H1 (cell line): Measurements from ENCODE around the gene ACO1.

ENCODE experiments used
- CTCF ChIP-seq, 3 experiments: IDR thresholded peaks; 1 replicate in 2 of 3; 2 replicates in 1 of 3; pipeline versions ENCODE4 v1.5.1 to v1.6.1; 2011; ENCODE audit warnings: low read length in 3 of 3, mild to moderate bottlenecking in 3 of 3, inconsistent platforms in 2 of 3, low read depth in 1 of 3, moderate library complexity in 1 of 3; ENCODE audit not compliant: insufficient read depth in 1 of 3; ENCODE audit errors: control extremely low read depth in 1 of 3
- EP300 ChIP-seq, 2 experiments: IDR thresholded peaks; 1 replicate in 1 of 2; 2 replicates in 1 of 2; pipeline ENCODE4 v1.6.1; 2011 to 2012; ENCODE audit warnings: low read depth in 2 of 2, low read length in 2 of 2, mild to moderate bottlenecking in 2 of 2, borderline replicate concordance in 1 of 2, inconsistent platforms in 1 of 2, moderate library complexity in 1 of 2
- EZH2 ChIP-seq: fragments of 200-600 bp; sonication (generic); IDR thresholded peaks from 2 replicates; pipeline ENCODE4 v1.7.1; 2012; ENCODE audit warnings: low read depth, mild to moderate bottlenecking, moderate library complexity, low read length, inconsistent platforms; ENCODE audit not compliant: severe bottlenecking
- JUND ChIP-seq: IDR thresholded peaks from 2 replicates; pipeline ENCODE4 v1.6.1; 2011; ENCODE audit warnings: mild to moderate bottlenecking, improper control_type of control experiment, low read length
- KDM4A ChIP-seq: IDR thresholded peaks from one replicate; pipeline ENCODE4 v1.7.1; 2012; ENCODE audit warnings: low read depth, mild to moderate bottlenecking, moderate library complexity, low read length, inconsistent platforms; ENCODE audit not compliant: severe bottlenecking
- POLR2A ChIP-seq, 2 experiments: IDR thresholded peaks; 1 replicate in 1 of 2; 2 replicates in 1 of 2; pipeline ENCODE4 v1.6.1; 2011; ENCODE audit warnings: low read depth in 2 of 2, low read length in 2 of 2, mild to moderate bottlenecking in 2 of 2; ENCODE audit errors: control extremely low read depth in 1 of 2
- POU5F1 ChIP-seq: IDR thresholded peaks from 2 replicates; pipeline ENCODE4 v1.6.1; 2011; ENCODE audit warnings: low read depth, mild to moderate bottlenecking, low read length, moderate library complexity
- RAD21 ChIP-seq, 2 experiments: IDR thresholded peaks in 1 of 2; conservative IDR thresholded peaks in 1 of 2; 2 replicates each; pipeline ENCODE4 v1.6.1; 2011; ENCODE audit warnings: low read depth in 2 of 2, low read length in 2 of 2, improper control_type of control experiment in 1 of 2, inconsistent platforms in 1 of 2, mild to moderate bottlenecking in 1 of 2, moderate library complexity in 1 of 2
- SIN3A ChIP-seq, 2 experiments: IDR thresholded peaks in 1 of 2; conservative IDR thresholded peaks in 1 of 2; 2 replicates each; pipeline ENCODE4 v1.6.1; 2011 to 2012; ENCODE audit warnings: low read length in 2 of 2, improper control_type of control experiment in 1 of 2, low read depth in 1 of 2, mild to moderate bottlenecking in 1 of 2
- ZNF274 ChIP-seq: IDR thresholded peaks from 2 replicates; pipeline ENCODE4 v1.7.0; 2012; ENCODE audit warnings: low read length, borderline replicate concordance; ENCODE audit errors: extremely low read depth

- TF ChIP-seq CTCF (IDR thresholded peaks at IDR 0.05; ENCODE audit: control extremely low read depth in 1 of 3, insufficient read depth in 1 of 3, low read depth in 1 of 3, low read length in 3 of 3) (no peak), POLR2A (IDR thresholded peaks at IDR 0.05; ENCODE audit: control extremely low read depth in 1 of 2, low read depth in 2 of 2, low read length in 2 of 2) (no peak), EZH2 (no peak), RAD21 (IDR thresholded peaks at IDR 0.05 in 1 of 2, conservative IDR thresholded peaks at IDR 0.05 in 1 of 2; ENCODE audit: low read depth in 2 of 2, low read length in 2 of 2) (no peak), SIN3A (conservative IDR thresholded peaks at IDR 0.05 in 1 of 2, IDR thresholded peaks at IDR 0.05 in 1 of 2; ENCODE audit: low read depth in 1 of 2, low read length in 2 of 2) (no peak), ZNF274 (no peak), EP300 (IDR thresholded peaks at IDR 0.05; ENCODE audit: borderline replicate concordance in 1 of 2, low read depth in 2 of 2, low read length in 2 of 2) (no peak), POU5F1 (no peak), KDM4A (no peak), JUND (no peak)
These were observed 36.2 kb upstream of the ACO1 start for GRCh38 chr9:32348106-32348695.
